ENCODE results near the gene UQCC2.

The UQCC2 gene

DNA sequence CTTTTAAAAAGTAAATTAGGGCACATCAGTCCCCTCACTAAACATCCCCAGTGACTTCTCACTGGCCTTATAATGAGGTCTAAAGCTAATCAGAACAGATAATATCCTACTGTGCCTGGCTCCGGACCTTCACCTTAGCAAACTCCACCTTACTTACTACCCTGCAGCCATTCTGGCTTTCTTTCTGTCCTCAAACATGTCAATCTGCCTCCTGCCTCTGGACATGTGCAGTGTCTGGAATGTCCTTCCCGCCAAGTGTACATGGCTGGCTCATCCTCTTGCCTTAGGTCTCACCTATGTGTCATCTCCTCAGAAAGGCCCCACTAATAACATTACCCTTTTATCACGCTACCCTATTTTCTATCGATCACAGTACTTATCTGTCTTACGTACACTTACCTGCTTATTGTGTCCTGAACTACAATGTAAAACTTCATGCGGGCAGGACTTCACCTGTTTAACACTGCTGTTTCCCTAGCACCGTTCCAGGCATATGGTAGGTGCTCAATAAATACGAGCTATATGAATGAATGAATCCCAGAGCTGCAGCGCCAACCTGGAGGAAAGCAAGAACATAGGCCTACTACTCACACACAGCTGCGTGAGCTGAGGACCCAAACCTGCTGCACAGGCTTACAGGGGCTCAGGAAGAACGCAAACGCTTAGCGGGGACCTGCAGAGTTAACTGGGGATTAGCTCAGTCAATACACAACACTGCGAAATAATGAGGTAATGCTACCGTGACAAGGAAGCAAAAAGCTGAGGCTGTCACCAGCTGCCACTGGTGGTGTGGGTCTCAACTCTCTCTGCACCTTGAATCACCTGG, 991 bp downstream of the UQCC2 start:
- no peaks in the 10 kb centered on the region for H3K9me3 ChIP-seq
- no peak for TF ChIP-seq Cebpa-rat (IDR thresholded peaks at IDR 0.05)
- H3K27me3 ChIP-seq = peaks cover 19% of the 10 kb centered on the region
- peaks cover 46% of the 10 kb centered on the region for H4K20me1 ChIP-seq
- peak overlapping the region; percentile 94 for H3K4me2 ChIP-seq
- peak overlapping the region; percentile 94 for H3K27ac ChIP-seq
- peaks cover 18% of the 10 kb centered on the region for H3K36me3 ChIP-seq
- H3K4me1 ChIP-seq = peaks cover 80% of the 10 kb centered on the region
- peak overlapping the region; percentile 68 for H3K4me3 ChIP-seq
- H3K9ac ChIP-seq = peak overlapping the region; percentile 88

GRCh38 chr6:33709605-33710295, 1.8 kb downstream of the UQCC2 start:
- peaks cover 18% of the 10 kb centered on the region for H3K36me3 ChIP-seq
- peak overlapping the region; percentile 94 for H3K4me2 ChIP-seq
- peaks cover 76% of the 10 kb centered on the region for H3K4me1 ChIP-seq
- peaks cover 23% of the 10 kb centered on the region for H3K27me3 ChIP-seq
- no peak overlapping the region for H3K4me3 ChIP-seq
- H4K20me1 ChIP-seq = peaks cover 53% of the 10 kb centered on the region
- no peak for TF ChIP-seq Cebpa-rat (IDR thresholded peaks at IDR 0.05)
- H3K27ac ChIP-seq = no peak overlapping the region
- no peaks in the 10 kb centered on the region for H3K9me3 ChIP-seq
- H3K9ac ChIP-seq = no peak overlapping the region

DNA sequence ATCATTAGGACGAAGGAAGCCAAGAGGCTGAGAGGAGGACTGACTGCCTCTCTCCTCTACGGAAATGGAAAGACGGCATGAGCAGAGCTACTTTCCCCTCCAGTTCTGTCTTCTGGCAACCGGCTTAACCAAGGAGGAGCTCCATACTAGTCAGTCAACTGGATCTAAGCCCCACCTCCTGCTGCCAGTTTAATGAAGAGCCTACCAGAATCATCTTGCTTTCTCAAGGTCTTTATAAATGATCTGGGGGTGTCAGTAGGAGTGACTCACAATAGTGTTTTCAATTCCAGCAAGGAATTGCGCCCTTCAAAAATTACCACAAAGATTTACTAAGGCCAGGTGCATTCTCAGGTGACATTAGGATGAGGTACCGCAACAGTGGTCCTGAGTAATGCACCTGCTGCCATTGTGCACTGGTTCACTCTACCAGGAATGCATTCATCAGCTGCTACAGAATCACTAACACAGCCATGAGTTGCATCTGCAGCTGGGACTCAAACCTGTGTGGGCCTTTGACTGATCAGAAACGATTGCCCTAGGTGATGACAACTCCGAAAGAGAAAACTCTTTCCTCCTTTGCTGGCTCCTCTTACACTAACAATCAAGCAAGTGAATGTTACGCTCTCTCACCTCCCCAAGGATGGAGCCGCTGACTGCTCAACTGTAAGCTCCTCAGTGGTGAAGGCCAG, 2.8 kb downstream of the UQCC2 start:
- TF ChIP-seq Cebpa-rat (IDR thresholded peaks at IDR 0.05) = no peak
- 0 out of 2 replicates have a peak overlapping the region, but pooled peaks have one; percentile 8 for H3K9ac ChIP-seq
- H3K4me3 ChIP-seq = 0 out of 2 replicates have a peak overlapping the region, but pooled peaks have one; percentile 11
- peaks cover 60% of the 10 kb centered on the region for H4K20me1 ChIP-seq
- no peak overlapping the region for H3K27ac ChIP-seq
- H3K36me3 ChIP-seq = peaks cover 25% of the 10 kb centered on the region
- H3K27me3 ChIP-seq = peaks cover 23% of the 10 kb centered on the region
- H3K9me3 ChIP-seq = no peaks in the 10 kb centered on the region
- H3K4me2 ChIP-seq = peak overlapping the region; percentile 94
- H3K4me1 ChIP-seq = peaks cover 71% of the 10 kb centered on the region

DNA sequence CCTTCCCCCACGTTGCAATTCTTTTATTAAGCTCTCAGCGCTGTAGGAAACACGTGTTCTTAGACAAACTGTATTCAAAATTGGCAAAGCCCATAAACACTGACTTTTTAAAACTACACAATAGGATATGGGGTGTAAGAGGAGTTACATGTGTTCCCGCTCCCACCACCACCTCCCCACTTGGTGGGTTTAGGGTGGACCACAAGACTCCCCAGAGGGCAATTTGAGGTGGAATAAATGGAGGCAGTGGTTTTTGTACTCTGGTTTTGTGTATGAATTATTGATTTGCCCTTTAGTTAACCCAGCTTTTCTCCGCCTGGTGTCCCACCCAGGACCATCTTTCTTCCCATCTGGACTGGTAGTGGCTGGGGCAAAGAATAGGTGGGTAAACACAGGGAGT, 3.7 kb downstream of the UQCC2 start:
- Histone ChIP-seq H3K4me2 (peak overlapping the region; percentile 94), H3K9ac (0 out of 2 replicates have a peak overlapping the region, but pooled peaks have one; percentile 8), H3K9me3 (no peaks in the 10 kb centered on the region), H3K27me3 (peaks cover 23% of the 10 kb centered on the region), H4K20me1 (peaks cover 69% of the 10 kb centered on the region), H3K4me3 (peak overlapping the region; percentile 11; the same call in 1 of the 2 replicates), H3K4me1 (peaks cover 71% of the 10 kb centered on the region), H3K36me3 (peaks cover 25% of the 10 kb centered on the region), H3K27ac (no peak overlapping the region)
- TF ChIP-seq Cebpa-rat (IDR thresholded peaks at IDR 0.05) = no peak

GRCh38 chr6:33705955-33706725, 5.4 kb downstream of the UQCC2 start:
- Histone ChIP-seq H3K36me3 (peaks cover 25% of the 10 kb centered on the region), H3K4me2 (peak overlapping the region; percentile 94), H4K20me1 (peaks cover 80% of the 10 kb centered on the region), H3K4me1 (peaks cover 66% of the 10 kb centered on the region), H3K9ac (no peak overlapping the region), H3K9me3 (no peaks in the 10 kb centered on the region), H3K27me3 (peaks cover 23% of the 10 kb centered on the region), H3K27ac (no peak overlapping the region), H3K4me3 (no peak overlapping the region)
- TF ChIP-seq Cebpa-rat (IDR thresholded peaks at IDR 0.05) = no peak

DNA sequence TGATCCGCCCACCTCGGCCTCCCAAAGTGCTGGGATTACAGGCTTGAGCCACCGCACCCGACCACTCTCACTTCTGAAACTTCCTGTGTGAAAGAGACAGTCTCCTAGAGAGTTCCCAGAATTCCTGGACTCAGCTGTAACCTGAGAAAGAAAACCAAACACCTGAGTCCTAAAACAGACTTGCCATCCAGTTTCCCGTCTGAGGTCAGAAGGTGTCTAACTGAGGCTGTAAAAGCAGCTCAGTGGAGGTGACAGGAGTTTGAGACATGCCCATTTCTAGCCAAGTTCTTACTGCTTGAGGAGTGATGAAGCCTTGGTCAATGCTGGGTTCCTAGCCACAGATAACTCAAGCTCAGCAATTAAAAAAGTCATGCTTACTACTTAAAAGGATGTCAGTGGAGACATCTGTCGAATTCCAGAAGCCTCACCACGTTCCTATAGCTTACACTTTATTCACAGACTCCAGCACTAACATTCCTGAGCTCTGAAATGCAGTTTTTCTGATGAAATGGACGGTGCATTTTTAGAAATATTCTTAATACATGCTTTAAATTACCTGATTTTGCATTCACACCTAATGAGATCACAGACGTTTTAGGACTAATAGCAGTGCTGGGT, 6.1 kb downstream of the UQCC2 start:
- Histone ChIP-seq H3K27me3 (peaks cover 23% of the 10 kb centered on the region), H3K4me2 (no peak overlapping the region), H3K9me3 (no peaks in the 10 kb centered on the region), H3K9ac (no peak overlapping the region), H3K27ac (no peak overlapping the region), H3K4me3 (no peak overlapping the region), H3K36me3 (peaks cover 25% of the 10 kb centered on the region), H4K20me1 (peaks cover 80% of the 10 kb centered on the region), H3K4me1 (peaks cover 63% of the 10 kb centered on the region)
- no peak for TF ChIP-seq Cebpa-rat (IDR thresholded peaks at IDR 0.05)

- H3K9ac ChIP-seq = no peak overlapping the region
- no peak overlapping the region for H3K4me3 ChIP-seq
- peak overlapping the region; percentile 14; the same call in 1 of the 2 replicates for H3K4me2 ChIP-seq
- no peak for TF ChIP-seq Cebpa-rat (IDR thresholded peaks at IDR 0.05)
- peaks cover 78% of the 10 kb centered on the region for H4K20me1 ChIP-seq
- H3K9me3 ChIP-seq = no peaks in the 10 kb centered on the region
- no peak overlapping the region for H3K27ac ChIP-seq
- peaks cover 23% of the 10 kb centered on the region for H3K27me3 ChIP-seq
- H3K4me1 ChIP-seq = peaks cover 63% of the 10 kb centered on the region
- peaks cover 16% of the 10 kb centered on the region for H3K36me3 ChIP-seq
Measured at GRCh38 chr6:33704215-33705066, 7.1 kb downstream of the UQCC2 start.

DNA sequence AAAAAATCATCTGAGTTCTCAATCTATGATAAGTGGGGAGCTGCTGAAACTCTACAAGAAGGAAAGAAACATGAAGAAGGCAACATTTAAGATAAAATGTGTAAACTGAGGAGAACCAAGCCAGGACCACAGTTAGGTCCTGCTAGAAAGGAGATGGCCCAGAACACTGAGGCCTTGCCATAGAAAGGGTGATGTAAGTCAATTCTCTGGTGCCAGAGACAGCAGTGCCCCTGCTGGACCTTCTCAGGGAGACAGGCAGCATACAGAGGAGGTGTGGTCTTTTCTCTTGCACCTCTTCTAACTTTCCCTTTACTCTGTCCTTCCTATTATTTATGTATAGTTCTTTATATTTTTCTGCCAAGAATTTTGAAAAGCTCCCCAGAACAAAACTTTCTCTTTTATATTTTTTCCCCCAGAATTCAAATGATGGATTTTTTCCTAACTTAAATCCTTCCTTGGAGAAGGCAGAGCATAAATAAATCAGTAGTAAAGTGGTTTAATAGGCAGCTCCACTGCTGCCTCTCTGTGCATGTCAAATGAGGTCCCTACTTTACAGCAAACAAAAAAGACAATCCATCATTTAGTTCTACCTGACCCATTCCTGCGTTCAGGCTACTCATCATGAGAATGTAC, 9.0 kb downstream of the UQCC2 start:
- no peak overlapping the region for H3K4me3 ChIP-seq
- no peak overlapping the region for H3K27ac ChIP-seq
- no peak overlapping the region for H3K9ac ChIP-seq
- H3K9me3 ChIP-seq = no peaks in the 10 kb centered on the region
- H3K27me3 ChIP-seq = peaks cover 23% of the 10 kb centered on the region
- peaks cover 63% of the 10 kb centered on the region for H3K4me1 ChIP-seq
- H4K20me1 ChIP-seq = peaks cover 58% of the 10 kb centered on the region
- TF ChIP-seq Cebpa-rat (IDR thresholded peaks at IDR 0.05) = no peak
- no peak overlapping the region for H3K4me2 ChIP-seq
- peaks cover 6% of the 10 kb centered on the region for H3K36me3 ChIP-seq

Measured in BLaER1 (cell line).